K562 (cell line): Measurements from ENCODE around the gene CDCA5. TPM values are rescaled to one million over a fixed set of nuclear protein-coding genes. Genes with fewer than 3 reads are reported as not detected.
A peak's percentile ranks its signal among the peaks of the same experiment; 100 is the strongest.

Experiments used
- BRD4 ChIP-seq: fragments of 200-600 bp; sonication (generic); IDR thresholded peaks from 2 replicates; pipeline ENCODE4 v1.6.1; 2017; ENCODE audit warnings: inconsistent platforms
- MAZ ChIP-seq, 2 experiments: fragments of 450-650 bp in 1 of 2; sonication (generic) in 1 of 2; formaldehyde crosslinking; IDR thresholded peaks in 1 of 2; conservative IDR thresholded peaks in 1 of 2; 2 replicates each; pipeline versions ENCODE4 v1.4.0 to v1.5.0; 2020; ENCODE audit warnings: mild to moderate bottlenecking in 1 of 2, missing genetic modification reagents in 1 of 2
- POLR3G ChIP-seq: IDR thresholded peaks from 2 replicates; pipeline ENCODE4 v1.6.1; 2011; ENCODE audit not compliant: insufficient read length, insufficient replicate concordance; ENCODE audit errors: extremely low read depth
- RB1 ChIP-seq: fragments of 450-650 bp; IDR thresholded peaks from 2 replicates; pipeline ENCODE4 v1.6.1; 2017; ENCODE audit warnings: low read depth, mild to moderate bottlenecking
- RUNX1 ChIP-seq: sonication (generic); IDR thresholded peaks from 2 replicates; pipeline ENCODE4 v1.6.1; 2016; ENCODE audit warnings: antibody characterized with exemption, low read depth
- ZNF212 ChIP-seq: fragments of 450-650 bp; formaldehyde crosslinking; IDR thresholded peaks from 2 replicates; pipeline ENCODE4 v1.4.0; 2020; ENCODE audit warnings: mild to moderate bottlenecking
- ZNF239 ChIP-seq: fragments of 250-450 bp; sonication (Bioruptor Pico); IDR thresholded peaks from 2 replicates; pipeline ENCODE4 v1.4.0; 2020; ENCODE audit warnings: mild to moderate bottlenecking
- ZNF444 ChIP-seq: fragments of 250-450 bp; sonication (Bioruptor Pico); IDR thresholded peaks from 2 replicates; pipeline ENCODE4 v1.4.0; 2020; ENCODE audit warnings: mild to moderate bottlenecking, moderate library complexity
- polyA plus RNA-seq, 8 experiments: library from polyadenylated mRNA; depleted of rRNA in 4 of 8; stranded (reverse) in 5 of 8; unstranded in 3 of 8; fragments of >200 nt; fragmentation: Nextera tagmentation in 2 of 8; fragmentation: Illumina TruSeq in 1 of 8; extraction: Ambion mirVana in 2 of 8; extraction: Trizol in 1 of 8; gene quantifications; 2 replicates each; pipeline versions ENCODE4 v1.2.1 to v1.2.3, GENCODE V29; 2011 to 2014; ENCODE audit warnings: inconsistent platforms in 1 of 8, missing spikeins in 1 of 8
- total RNA-seq, 7 experiments: library from RNA; depleted of rRNA in 6 of 7; stranded (reverse); fragments of >200 nt in 6 of 7; fragmentation: Illumina TruSeq in 2 of 7; extraction: Trizol in 2 of 7; gene quantifications; 2 replicates each; pipeline versions ENCODE4 v1.2.1 to v1.2.3, GENCODE V29; 2011 to 2021; ENCODE audit warnings: low replicate concordance in 1 of 7
- TF ChIP-seq, protein P1 (sequence below): sonication (generic); formaldehyde crosslinking; IDR thresholded peaks from 2 replicates; pipeline ENCODE4 v1.8.1; 2023; ENCODE audit warnings: mild to moderate bottlenecking, missing genetic modification reagents, moderate library complexity
- TF ChIP-seq, protein P2 (sequence below): fragments of 200-800 bp; sonication (Bioruptor generic); IDR thresholded peaks from 2 replicates; pipeline ENCODE4 v1.6.1; 2017; ENCODE audit warnings: missing genetic modification characterization, missing compliant biosample characterization
- TF ChIP-seq, protein P3 (sequence below), 2 experiments: fragments of 450-650 bp in 1 of 2; sonication (generic) in 1 of 2; formaldehyde crosslinking; conservative IDR thresholded peaks; 2 replicates each; pipeline versions ENCODE4 v1.4.0 to v1.8.1; 2020 to 2022; ENCODE audit warnings: mild to moderate bottlenecking in 1 of 2, missing genetic modification reagents in 1 of 2

CDCA5 gene
- total and polyA plus RNA-seq, 9 of the 15 experiments (the other 6 are each of a cell fraction or from before 2014, with no cell fraction given), result 18.9 to 94.3 (median 64.6) TPM

DNA sequence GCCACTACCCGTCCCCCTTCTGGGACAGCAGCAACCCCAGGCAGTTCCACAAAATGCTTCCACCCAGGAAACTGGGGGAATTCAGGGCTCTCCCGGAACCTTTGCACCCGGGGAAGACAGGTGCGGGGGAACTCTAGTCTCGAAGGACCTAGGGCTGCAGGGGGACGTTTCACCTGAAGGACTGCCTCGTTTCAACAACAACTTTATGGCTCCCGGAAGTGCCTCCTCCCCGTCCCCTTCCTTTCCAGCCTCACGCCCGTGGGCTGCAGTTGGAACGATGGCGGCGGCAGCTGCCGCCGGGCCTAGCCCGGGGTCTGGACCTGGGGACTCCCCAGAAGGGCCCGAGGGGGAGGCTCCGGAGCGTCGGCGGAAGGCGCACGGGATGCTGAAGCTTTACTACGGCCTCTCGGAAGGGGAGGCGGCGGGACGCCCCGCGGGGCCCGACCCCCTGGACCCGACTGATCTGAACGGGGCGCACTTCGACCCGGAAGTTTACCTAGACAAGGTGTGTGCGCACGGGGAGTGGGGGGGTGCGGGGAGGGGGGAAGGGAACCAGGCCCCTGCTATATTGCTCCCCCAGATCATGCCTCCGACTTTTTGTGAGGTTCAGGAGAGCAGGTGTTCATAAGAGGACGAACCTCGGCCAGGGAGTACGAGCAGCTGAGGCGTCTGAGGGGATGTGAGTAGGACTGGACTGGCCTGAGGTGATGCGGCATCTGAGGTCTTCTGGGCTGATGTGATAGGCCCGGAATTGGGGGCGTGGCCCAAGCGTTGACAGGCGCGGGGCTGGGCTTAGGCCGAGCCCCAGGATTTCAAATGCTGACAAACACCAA, 12.3 kb upstream of the CDCA5 start, which contains the start of gene VPS51 (continued):
- TF ChIP-seq MAZ (CRISPR knock-in tag; conservative IDR thresholded peaks at IDR 0.05 in 1 of 2, IDR thresholded peaks at IDR 0.05 in 1 of 2), result peak; percentile 89 to 94
- no peak for TF ChIP-seq ZNF212 (CRISPR knock-in tag)
- TF ChIP-seq, protein P1, sequence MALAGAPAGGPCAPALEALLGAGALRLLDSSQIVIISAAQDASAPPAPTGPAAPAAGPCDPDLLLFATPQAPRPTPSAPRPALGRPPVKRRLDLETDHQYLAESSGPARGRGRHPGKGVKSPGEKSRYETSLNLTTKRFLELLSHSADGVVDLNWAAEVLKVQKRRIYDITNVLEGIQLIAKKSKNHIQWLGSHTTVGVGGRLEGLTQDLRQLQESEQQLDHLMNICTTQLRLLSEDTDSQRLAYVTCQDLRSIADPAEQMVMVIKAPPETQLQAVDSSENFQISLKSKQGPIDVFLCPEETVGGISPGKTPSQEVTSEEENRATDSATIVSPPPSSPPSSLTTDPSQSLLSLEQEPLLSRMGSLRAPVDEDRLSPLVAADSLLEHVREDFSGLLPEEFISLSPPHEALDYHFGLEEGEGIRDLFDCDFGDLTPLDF (CRISPR knock-in tag), result no peak
- TF ChIP-seq, protein P2, sequence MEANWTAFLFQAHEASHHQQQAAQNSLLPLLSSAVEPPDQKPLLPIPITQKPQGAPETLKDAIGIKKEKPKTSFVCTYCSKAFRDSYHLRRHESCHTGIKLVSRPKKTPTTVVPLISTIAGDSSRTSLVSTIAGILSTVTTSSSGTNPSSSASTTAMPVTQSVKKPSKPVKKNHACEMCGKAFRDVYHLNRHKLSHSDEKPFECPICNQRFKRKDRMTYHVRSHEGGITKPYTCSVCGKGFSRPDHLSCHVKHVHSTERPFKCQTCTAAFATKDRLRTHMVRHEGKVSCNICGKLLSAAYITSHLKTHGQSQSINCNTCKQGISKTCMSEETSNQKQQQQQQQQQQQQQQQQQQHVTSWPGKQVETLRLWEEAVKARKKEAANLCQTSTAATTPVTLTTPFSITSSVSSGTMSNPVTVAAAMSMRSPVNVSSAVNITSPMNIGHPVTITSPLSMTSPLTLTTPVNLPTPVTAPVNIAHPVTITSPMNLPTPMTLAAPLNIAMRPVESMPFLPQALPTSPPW (CRISPR knock-in tag), result peak; percentile 87
- peak; percentile 52; the same call in 1 of the 2 replicates for TF ChIP-seq ZNF239 (CRISPR knock-in tag)
- peak; percentile 94 for TF ChIP-seq RB1
- 0 out of 2 replicates have a peak, but pooled peaks have one; percentile 37 for TF ChIP-seq RUNX1
- TF ChIP-seq BRD4, result peak; percentile 81; the same call in 1 of the 2 replicates
- TF ChIP-seq ZNF444 (CRISPR knock-in tag), result no peak
- TF ChIP-seq POLR3G, result no peak
- TF ChIP-seq, protein P3, sequence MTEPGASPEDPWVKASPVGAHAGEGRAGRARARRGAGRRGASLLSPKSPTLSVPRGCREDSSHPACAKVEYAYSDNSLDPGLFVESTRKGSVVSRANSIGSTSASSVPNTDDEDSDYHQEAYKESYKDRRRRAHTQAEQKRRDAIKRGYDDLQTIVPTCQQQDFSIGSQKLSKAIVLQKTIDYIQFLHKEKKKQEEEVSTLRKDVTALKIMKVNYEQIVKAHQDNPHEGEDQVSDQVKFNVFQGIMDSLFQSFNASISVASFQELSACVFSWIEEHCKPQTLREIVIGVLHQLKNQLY (CRISPR knock-in tag; conservative IDR thresholded peaks at IDR 0.05), result 0 out of 4 replicates have a peak, but pooled peaks of 1 of the 2 experiments have one; percentile 37
